ENCODE results near the gene KCNAB2.

Gene KCNAB2

GRCh38 chr1:6095511-6096242 is 50.0 kb downstream of the KCNAB2 start:
- no peak overlapping the region for H3K4me3 ChIP-seq (ENCODE audit: low read depth, low read length)
- no peak for TF ChIP-seq CTCF (conservative IDR thresholded peaks at IDR 0.05; ENCODE audit: low read depth, low read length)
- DNase-seq (ENCODE audit: low read depth): no peak

DNA sequence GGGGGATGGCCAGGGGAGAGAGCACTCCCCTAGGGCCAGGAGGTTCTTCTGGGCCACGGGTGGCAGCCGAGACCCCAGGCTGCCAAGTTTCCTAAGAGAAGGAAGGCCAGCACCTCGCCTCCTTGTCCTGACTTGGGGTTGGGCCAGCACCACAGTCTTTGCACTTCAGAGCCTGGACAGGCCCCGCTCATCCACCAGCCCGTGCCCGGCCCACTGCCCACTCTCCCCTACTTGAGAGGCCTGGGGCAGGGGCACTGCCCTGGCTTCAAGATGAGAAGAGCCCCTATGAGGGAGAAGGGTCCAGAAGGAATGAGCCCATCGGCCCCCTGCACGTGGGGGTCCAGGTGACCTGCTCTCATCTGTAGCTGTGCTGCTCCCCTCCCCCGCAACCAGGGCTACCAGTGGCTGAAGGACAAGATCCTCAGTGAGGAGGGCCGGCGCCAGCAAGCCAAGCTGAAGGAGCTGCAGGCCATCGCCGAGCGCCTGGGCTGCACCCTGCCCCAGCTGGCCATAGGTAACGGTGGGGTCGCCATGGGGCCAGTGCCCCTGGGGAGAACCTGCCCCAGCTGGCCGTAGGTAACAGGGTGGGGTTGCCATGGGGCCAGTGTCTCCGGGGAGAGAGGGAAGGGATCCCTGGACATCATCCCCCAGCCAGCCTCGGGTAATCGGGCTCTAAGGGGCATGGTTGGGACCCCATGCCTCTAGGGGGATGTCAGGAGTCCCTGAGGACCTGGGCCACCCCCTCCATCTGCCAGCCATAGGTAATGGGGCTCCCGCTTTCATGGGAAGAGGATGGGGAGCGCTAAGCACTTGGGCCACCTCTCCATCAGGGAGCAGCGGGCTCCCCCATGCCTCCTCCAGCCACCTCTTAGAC is 50.8 kb downstream of the KCNAB2 start:
- H3K4me3 ChIP-seq (ENCODE audit: low read depth, low read length): no peak overlapping the region
- no peak for TF ChIP-seq CTCF (conservative IDR thresholded peaks at IDR 0.05; ENCODE audit: low read depth, low read length)
- no peak for DNase-seq (ENCODE audit: low read depth)

- DNase-seq (ENCODE audit: low read depth): no peak
- H3K4me3 ChIP-seq (ENCODE audit: low read depth, low read length): no peak overlapping the region
- TF ChIP-seq CTCF (conservative IDR thresholded peaks at IDR 0.05; ENCODE audit: low read depth, low read length): no peak
Observed at GRCh38 chr1:6097117-6097595, 51.5 kb downstream of the KCNAB2 start.

GRCh38 chr1:6097824-6098223 is 52.1 kb downstream of the KCNAB2 start:
- H3K4me3 ChIP-seq (ENCODE audit: low read depth, low read length): no peak overlapping the region
- TF ChIP-seq CTCF (conservative IDR thresholded peaks at IDR 0.05; ENCODE audit: low read depth, low read length): no peak
- DNase-seq (ENCODE audit: low read depth): no peak

- no peak for DNase-seq (ENCODE audit: low read depth)
- no peak for TF ChIP-seq CTCF (conservative IDR thresholded peaks at IDR 0.05; ENCODE audit: low read depth, low read length)
- H3K4me3 ChIP-seq (ENCODE audit: low read depth, low read length): no peak overlapping the region
Observed at GRCh38 chr1:6098303-6099215, 52.9 kb downstream of the KCNAB2 start.

GRCh38 chr1:6099297-6099696 is 53.6 kb downstream of the KCNAB2 start:
- no peak for DNase-seq (ENCODE audit: low read depth)
- TF ChIP-seq CTCF (conservative IDR thresholded peaks at IDR 0.05; ENCODE audit: low read depth, low read length): no peak
- no peak overlapping the region for H3K4me3 ChIP-seq (ENCODE audit: low read depth, low read length)

Measured in choroid plexus epithelial cell (primary cell).